Fibroblast of villous mesenchyme (primary cell): ENCODE results near the gene SLC46A1. TPM values are rescaled to one million over a fixed set of nuclear protein-coding genes. Genes with fewer than 3 reads are reported as not detected.

Experiments used
- DNase-seq: peaks from one replicate; pipeline ENCODE4 v3.0.0-alpha.2; 2010; ENCODE audit warnings: low read depth
- H3K4me3 ChIP-seq: 2 replicates; pipeline ENCODE4 v1.5.1; 2011; ENCODE audit warnings: low read depth, mild to moderate bottlenecking, low read length
- total RNA-seq: library from RNA; depleted of rRNA; stranded (reverse); fragments of >200 nt; gene quantifications from 2 replicates; pipeline ENCODE4 v1.2.3, GENCODE V29; 2012
- TF ChIP-seq, protein P1 (sequence below): IDR thresholded peaks from 2 replicates; pipeline ENCODE4 v1.5.1; 2012; ENCODE audit warnings: low read depth, mild to moderate bottlenecking, low read length; ENCODE audit not compliant: insufficient read depth

SLC46A1 gene
- total RNA-seq, 1 donor: 9.5 TPM

DNA sequence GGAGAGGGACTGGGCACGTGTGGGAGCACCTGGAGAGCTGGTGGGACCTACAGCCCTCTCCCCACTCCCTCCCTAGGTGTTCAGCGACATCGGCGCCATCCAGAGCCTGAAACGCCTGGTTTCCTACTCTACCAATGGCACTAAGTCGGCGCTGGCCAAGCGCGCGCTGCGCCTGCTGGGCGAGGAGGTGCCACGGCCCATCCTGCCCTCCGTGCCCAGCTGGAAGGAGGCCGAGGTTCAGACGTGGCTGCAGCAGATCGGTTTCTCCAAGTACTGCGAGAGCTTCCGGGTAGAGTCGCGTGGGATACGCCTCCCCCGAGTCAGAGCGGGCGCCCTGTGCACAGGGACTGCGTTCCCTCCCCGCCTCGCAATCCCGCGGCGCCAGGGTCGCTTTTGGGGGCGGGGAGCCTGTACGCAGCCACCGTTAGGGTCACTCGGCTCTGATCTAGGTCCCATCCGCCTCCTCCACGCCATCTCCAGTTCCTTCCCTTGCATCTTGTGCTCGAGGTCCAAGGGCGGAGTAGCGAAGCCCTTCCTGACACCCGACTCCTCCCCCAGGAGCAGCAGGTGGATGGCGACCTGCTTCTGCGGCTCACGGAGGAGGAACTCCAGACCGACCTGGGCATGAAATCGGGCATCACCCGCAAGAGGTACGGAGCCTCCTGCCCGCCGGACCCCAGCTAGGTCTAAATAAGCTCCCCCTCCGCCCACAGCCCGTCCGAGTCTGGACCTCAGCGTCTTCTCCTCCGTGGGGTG lies 21.6 kb downstream of the SLC46A1 start:
- DNase-seq: no peak
- no peak overlapping the region for H3K4me3 ChIP-seq
- TF ChIP-seq, protein P1, sequence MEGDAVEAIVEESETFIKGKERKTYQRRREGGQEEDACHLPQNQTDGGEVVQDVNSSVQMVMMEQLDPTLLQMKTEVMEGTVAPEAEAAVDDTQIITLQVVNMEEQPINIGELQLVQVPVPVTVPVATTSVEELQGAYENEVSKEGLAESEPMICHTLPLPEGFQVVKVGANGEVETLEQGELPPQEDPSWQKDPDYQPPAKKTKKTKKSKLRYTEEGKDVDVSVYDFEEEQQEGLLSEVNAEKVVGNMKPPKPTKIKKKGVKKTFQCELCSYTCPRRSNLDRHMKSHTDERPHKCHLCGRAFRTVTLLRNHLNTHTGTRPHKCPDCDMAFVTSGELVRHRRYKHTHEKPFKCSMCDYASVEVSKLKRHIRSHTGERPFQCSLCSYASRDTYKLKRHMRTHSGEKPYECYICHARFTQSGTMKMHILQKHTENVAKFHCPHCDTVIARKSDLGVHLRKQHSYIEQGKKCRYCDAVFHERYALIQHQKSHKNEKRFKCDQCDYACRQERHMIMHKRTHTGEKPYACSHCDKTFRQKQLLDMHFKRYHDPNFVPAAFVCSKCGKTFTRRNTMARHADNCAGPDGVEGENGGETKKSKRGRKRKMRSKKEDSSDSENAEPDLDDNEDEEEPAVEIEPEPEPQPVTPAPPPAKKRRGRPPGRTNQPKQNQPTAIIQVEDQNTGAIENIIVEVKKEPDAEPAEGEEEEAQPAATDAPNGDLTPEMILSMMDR: no peak

DNA sequence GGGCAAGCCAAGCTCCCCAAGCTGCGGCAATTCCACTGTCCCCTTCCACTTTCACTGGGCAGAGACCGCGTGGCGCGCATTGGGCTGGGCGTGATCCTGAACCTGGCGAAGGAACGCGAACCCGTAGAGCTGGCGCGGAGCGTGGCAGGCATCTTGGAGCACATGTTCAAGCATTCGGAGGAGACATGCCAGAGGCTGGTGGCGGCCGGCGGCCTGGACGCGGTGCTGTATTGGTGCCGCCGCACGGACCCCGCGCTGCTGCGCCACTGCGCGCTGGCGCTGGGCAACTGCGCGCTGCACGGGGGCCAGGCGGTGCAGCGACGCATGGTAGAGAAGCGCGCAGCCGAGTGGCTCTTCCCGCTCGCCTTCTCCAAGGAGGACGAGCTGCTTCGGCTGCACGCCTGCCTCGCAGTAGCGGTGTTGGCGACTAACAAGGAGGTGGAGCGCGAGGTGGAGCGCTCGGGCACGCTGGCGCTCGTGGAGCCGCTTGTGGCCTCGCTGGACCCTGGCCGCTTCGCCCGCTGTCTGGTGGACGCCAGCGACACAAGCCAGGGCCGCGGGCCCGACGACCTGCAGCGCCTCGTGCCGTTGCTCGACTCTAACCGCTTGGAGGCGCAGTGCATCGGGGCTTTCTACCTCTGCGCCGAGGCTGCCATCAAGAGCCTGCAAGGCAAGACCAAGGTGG lies 24.7 kb downstream of the SLC46A1 start:
- TF ChIP-seq, protein P1: no peak
- DNase-seq: no peak
- H3K4me3 ChIP-seq: no peak overlapping the region

DNA sequence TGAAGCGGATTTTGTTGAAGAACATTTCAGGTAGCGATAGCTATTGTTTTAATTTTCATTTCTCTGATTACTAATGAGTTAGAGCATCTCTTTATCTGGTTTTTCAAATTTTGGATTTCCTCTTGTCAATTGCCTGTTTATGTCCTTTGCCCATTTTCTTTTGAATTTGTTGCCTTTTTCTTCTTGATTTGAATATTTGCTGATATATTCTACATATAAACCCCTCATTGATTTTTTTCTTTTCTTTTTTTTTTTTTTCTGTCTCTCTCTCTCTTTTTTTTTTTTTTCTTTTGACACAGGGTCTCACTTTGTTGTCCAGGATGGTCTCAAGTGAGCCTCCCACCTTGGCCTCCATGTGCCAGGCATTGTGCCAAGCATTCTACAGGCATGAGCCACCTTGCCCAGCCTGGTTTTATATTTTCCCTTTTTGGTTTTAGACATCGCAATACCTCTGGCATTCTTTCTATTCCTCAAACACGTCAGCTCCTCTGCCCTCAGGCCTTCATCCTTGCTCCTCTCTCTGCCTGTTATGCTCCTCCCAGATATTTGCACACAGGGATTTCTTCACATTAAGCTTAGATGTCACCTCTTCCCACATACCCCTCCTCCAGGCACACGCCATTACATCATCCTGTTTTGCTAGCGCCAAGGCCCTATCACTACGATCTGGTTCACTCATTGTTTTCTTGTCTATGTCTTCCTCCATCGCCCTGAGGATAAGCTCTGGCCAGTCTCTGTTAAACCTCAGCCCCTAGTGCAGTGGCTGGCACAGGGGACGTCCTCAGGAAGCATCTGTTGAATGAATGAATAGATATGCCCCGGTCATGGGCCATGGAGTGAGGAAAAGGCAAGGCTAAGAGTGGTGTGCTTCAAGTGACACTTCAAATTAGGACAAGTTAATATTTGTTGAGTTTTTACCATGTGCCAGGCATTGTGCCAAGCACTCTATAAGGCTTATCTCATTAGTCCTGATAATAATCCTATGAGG lies 25.9 kb downstream of the SLC46A1 start:
- peak; percentile 85 for DNase-seq
- H3K4me3 ChIP-seq: no peak overlapping the region
- TF ChIP-seq, protein P1: no peak

DNA sequence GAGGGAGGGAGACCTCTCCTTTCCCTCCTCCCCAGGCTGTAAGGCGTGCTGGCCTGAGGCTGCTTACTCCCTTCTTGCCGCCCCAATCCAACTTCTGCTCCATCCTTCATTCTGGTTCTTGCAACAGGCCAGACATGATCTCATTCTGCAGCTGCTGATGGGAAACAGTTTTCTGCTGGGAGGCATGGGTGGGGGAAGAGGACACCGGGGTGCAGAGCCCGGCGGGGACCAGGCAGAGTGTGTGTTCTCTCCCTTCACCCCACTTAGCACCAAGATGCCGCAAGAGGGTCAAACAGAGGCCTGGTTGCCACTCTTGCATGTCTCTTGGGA lies 33.1 kb downstream of the SLC46A1 start:
- DNase-seq: no peak
- TF ChIP-seq, protein P1: no peak
- peak overlapping the region; percentile 73 for H3K4me3 ChIP-seq

DNA sequence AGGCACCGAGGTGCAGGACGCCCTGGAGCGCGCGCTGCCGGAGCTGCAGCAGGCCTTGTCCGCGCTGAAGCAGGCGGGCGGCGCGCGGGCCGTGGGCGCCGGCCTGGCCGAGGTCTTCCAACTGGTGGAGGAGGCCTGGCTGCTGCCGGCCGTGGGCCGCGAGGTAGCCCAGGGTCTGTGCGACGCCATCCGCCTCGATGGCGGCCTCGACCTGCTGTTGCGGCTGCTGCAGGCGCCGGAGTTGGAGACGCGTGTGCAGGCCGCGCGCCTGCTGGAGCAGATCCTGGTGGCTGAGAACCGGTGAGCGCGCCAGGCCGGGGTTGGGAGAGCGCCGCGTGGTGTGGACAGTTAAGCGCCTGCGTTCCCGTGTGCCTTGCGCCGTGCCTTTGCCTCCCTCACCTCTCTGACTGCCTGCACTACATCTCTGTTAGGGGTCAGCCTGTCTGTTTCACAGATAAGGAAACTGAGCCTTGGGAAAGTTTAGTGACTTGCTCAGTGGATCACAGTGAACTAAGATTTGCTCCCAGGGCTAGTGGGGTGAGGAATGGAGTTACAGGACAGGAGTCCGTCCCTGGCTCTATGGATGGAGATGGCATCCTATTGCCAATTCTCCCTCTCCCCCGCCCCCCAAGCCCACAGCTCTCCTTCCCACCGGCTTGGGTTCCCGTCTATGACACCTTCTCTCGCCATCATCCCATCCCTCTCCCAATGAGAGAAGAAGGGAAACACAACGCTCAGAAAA lies 33.6 kb downstream of the SLC46A1 start:
- TF ChIP-seq, protein P1: no peak
- no peak for DNase-seq
- H3K4me3 ChIP-seq: peak overlapping the region; percentile 73
